Stimulated activated CD8-positive, alpha-beta memory T cell treated with anti-CD3 and anti-CD28 coated beads, Interleukin-12 subunit alpha, Interleukin-12 subunit beta, amount 100 ng/mL, for 24 hours (primary cell): ENCODE results near the gene RAB7A.
"Not testable (repeated sequence)": the region's sequence is repeated elsewhere in the genome, so short reads cannot be mapped to it uniquely, and the experiment has no call there.

ENCODE experiments used
- DNase-seq: peaks from one replicate; pipeline ENCODE4 v3.0.0-alpha.2; 2020; ENCODE audit errors: extremely low read depth

Gene RAB7A

GRCh38 chr3:128815318-128816064 lies 89.5 kb downstream of the RAB7A start:
- no peak for DNase-seq

- DNase-seq, result no peak
Observed at GRCh38 chr3:128818186-128818787, 92.3 kb downstream of the RAB7A start.

- DNase-seq, result no peak
Observed at GRCh38 chr3:128820252-128820839, 94.4 kb downstream of the RAB7A start.

GRCh38 chr3:128823008-128823407 lies 97.0 kb downstream of the RAB7A start:
- no peak for DNase-seq

- no peak for DNase-seq
Observed at GRCh38 chr3:128823631-128824030, 97.6 kb downstream of the RAB7A start.

- DNase-seq, result no peak
Observed at GRCh38 chr3:128824132-128824850, 98.3 kb downstream of the RAB7A start.

GRCh38 chr3:128825117-128825725 lies 99.2 kb downstream of the RAB7A start:
- no peak for DNase-seq

- DNase-seq, result not testable (repeated sequence)
Observed at GRCh38 chr3:128829087-128829486, 103.1 kb downstream of the RAB7A start.

- DNase-seq, result not testable (repeated sequence)
Observed at GRCh38 chr3:128829925-128830625, 104.1 kb downstream of the RAB7A start.

- not testable (repeated sequence) for DNase-seq
Observed at GRCh38 chr3:128830762-128831161, 104.8 kb downstream of the RAB7A start.

GRCh38 chr3:128832979-128833378 lies 107.0 kb downstream of the RAB7A start:
- not testable (repeated sequence) for DNase-seq

GRCh38 chr3:128835096-128835495 lies 109.1 kb downstream of the RAB7A start:
- no peak for DNase-seq

GRCh38 chr3:128841926-128842920 lies 116.2 kb downstream of the RAB7A start:
- no peak for DNase-seq

GRCh38 chr3:128844502-128844901 lies 118.5 kb downstream of the RAB7A start:
- no peak for DNase-seq

GRCh38 chr3:128845119-128845777 lies 119.3 kb downstream of the RAB7A start:
- no peak for DNase-seq

- DNase-seq, result peak; percentile 64
Observed at GRCh38 chr3:128845778-128846485, 119.9 kb downstream of the RAB7A start.

GRCh38 chr3:128846486-128846891 lies 120.5 kb downstream of the RAB7A start:
- DNase-seq, result no peak

- no peak for DNase-seq
Observed at GRCh38 chr3:128847666-128848370, 121.8 kb downstream of the RAB7A start.
